NCI-H526 treated with DMSO at 0.1 percent for 48 hours (cell line): ENCODE data around the gene HARBI1.

Experiments
- DNase-seq: peaks from one replicate; lab custom pipeline; 2025; lab: John Stamatoyannopoulos, UW

Gene HARBI1

DNA sequence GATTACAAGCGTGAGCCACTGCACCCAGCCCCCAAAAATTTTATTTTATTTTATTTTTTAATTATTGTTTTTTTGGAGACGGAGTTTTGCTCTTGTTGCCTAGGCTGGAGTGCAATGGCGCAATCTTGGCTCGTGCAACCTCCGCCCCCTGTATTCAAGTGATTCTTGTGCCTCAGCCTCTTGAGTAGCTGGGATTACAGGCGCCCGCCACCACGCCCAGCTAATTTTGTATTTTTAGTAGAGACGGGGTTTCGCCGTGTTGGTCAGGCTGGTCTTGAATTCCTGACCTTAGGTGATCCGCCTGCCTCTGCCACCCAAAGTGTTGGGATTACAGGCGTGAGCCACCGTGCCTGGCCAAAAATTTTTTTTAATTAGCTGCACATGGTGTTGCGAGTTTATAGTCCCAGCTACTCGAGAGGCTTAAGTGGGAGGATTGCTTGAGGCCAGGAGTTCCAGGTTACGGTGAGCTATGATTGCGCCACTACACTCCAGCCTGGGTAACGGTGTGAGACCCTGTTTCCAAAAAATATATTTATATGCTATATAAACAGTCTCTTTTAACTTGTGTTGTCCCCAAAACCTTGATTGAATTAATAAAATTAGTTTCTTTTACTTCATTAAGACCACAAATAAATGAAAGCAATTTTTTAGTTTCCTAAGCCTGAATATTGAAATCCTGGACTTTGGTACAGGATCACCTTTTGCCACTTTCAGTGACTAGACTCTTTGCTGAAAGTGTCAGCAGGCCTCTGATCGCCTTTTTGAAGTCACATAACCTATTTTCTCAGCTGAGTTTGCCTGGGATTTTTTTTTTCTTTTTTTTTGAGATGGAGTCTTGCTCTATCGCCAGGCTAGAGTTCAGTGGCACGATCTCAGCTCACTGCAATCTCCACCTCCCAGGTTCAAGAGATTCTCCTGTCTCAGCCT is 16.5 kb upstream of the HARBI1 start:
- no peak for DNase-seq

DNA sequence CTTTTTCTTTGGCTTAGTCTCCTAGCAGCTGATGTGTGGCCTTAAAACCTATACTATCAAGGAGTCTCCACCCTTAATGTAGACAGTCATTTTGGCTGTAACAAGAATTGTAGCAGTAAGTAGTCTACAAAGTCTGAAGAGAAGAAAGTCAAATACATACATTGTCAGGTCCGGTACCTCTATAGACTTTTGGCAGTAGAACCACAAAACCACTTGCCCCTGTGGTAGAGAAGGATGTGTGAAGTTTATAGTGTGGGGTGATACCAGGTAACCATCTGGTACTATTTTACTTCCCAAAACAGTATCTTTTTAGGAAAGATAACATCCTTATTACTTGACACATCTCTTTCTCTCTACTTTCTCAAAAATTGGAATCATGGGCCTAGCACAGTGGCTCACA is 15.5 kb upstream of the HARBI1 start:
- DNase-seq, result no peak

DNA sequence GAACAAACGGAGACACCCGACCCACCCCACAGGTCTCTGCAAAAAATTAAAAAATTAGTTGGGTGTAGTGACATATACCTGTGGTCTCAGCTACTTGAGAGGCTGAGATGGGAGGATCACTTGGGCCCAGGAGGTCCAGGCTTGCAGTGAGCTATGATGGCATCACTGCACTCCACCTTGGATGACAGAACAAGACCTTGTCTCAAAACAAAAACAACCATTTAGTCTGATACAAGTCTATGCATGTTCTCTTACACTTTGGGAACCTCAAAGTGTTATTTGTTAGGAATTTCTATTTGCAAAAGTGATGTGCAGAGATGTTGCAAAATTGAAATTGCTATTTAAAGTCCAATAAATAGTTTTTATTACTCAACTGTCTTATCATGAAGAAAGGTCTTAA is 14.6 kb upstream of the HARBI1 start:
- DNase-seq, result no peak

DNA sequence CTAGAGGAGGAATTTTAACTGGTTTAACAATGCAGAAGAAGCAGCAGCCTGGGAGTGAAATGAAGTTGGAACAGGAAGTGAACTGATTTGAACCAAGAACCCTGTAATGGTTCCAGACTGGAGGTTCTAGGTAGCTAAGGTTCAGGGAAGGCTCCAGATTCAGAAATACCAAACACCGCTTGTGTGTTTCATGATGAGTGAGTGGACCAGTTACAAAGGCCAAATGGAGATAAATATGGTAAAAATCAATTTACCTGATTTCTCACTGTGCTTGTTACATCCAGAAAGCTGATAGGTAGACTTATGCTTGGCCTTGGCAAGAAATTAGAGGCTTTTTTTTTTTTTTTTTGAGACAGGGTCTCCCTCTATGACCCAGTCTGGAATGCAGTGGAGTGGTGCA is 13.2 kb upstream of the HARBI1 start:
- no peak for DNase-seq

DNA sequence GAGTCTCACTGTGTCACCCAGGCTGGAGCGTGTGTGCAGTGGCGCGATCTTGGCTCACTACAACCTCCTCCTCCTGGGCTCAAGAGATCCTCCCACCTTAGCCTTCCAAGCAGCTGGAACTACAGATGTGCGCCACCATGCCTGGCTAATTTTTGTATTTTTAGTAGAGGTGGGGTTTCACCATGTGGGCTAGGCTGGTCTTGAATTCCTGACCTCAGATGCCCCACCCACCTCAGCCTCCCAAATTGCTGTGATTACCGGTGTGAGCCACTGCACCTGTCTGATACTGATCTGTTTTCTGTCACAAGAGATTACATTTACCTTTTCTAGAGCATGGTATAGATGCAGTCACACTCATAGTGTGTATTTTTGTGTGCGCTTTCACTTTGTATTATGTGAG is 11.9 kb upstream of the HARBI1 start:
- DNase-seq, result no peak

DNA sequence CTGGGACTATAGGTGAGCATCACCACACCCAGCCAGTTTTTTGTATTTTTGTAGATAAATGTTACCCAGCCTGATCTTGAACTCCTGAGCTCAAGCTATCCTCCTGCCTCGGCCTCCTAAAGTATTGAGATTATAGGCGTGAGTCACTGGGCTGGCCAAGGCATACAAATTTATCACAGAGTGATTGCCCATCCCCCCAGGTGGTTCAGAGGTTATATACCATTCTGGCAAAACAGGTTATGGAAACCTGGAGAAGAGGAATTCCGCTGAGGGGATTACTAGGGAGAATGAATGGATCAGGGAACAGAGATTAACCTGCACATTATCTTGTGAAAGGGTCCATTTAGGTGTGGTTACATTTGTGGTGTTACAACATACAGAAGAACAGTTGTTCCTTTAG is 8.4 kb upstream of the HARBI1 start:
- DNase-seq, result no peak

DNA sequence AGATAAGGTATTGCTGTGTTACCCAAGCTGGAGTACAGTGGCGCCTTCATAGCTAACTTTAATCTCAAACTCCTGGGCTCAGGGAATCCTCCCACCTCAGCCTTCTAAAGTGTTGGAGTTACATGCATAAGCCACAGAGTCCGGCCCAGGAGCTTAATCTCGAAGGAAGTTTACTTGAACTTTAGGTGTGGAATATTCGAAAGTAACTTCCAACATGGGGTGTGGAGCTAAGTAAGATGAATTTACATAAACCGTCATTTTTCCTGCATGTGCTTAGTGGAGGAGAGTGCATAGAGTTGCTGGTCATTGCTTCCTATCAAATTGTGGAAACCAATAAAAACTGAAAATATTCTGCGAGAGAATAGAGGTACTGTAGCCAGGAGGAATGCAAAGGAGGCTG is 1.8 kb upstream of the HARBI1 start:
- no peak for DNase-seq

DNA sequence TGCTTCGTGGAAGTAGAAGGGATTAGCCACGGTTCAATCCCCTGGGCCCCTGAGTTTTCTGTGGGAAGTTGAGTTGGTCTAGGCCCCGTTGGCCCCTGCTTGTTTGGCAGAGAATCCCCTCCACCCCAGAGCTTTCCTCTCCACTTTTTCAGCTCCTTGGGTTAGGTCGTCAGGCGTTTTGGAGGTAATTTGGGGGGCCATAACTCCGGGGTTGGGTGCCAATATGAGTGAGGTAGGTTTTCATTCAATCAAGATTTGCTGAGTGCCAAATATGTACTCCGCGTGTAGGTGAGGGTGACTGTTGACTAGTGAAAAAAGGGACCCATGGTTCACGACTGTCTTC is 916 bp upstream of the HARBI1 start:
- no peak for DNase-seq

DNA sequence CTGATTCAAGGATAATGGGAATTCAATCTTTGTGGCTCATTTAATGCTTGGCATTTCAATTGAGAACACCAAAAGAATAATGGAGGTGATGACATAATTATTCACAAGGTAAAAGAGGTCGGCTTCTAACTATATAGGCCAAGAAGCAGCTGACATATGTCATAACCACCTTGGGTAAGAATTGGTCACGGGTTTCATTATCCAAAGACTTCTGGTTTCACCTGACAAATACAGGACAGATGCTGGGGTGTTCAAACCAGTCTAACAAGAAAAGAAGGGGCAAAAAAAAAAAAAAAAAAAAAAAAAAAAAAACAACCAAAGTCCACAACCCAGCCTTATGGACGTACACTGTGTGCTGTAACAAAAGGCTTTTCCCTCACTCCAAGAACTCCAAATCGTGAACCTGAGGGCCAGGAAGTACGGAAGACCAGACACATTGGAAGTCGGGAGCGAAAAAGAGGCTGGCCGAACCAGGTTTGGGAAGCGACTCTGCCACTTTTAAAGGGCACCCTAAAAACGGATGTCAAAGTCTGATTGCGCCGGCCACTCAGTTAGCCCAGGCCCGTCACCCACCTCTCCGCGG is 385 bp downstream of the HARBI1 start:
- no peak for DNase-seq

DNA sequence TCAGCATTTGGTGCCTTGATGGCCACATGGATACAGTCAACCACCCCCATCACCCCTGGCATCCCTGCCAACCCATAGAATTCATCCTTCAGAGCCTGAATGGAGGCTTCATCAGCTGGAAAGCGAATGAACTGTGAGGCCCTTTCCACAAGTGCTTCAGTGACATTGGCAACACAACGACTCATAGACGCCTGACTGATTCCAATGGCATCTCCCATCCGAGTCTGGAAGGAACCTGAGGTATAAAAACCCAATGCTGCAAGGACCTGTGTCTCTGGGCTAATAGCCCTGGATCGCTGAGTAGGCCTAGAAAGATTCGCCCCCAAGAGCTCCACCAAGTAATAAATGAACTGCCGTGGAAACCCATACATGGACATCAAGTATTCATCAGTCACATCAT is 1.3 kb downstream of the HARBI1 start:
- no peak for DNase-seq

DNA sequence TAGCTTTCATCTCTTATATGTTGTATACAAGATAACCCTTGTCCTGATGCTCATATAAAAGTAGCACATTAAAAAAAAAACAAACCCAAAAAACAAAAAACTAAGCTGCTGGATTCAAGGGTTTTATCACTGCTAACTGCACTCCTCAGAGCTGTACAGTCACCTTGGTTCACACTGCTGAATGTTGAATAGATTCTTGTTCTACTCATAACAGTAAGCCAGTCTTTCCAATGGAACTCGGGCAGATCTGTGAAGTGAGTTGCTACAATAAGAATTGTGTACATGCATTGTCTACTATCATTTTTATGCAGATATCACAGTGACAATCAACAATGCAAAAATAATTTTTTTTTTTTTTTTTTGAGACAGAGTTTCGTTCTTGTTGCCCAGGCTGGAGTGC is 4.7 kb downstream of the HARBI1 start:
- DNase-seq, result no peak

DNA sequence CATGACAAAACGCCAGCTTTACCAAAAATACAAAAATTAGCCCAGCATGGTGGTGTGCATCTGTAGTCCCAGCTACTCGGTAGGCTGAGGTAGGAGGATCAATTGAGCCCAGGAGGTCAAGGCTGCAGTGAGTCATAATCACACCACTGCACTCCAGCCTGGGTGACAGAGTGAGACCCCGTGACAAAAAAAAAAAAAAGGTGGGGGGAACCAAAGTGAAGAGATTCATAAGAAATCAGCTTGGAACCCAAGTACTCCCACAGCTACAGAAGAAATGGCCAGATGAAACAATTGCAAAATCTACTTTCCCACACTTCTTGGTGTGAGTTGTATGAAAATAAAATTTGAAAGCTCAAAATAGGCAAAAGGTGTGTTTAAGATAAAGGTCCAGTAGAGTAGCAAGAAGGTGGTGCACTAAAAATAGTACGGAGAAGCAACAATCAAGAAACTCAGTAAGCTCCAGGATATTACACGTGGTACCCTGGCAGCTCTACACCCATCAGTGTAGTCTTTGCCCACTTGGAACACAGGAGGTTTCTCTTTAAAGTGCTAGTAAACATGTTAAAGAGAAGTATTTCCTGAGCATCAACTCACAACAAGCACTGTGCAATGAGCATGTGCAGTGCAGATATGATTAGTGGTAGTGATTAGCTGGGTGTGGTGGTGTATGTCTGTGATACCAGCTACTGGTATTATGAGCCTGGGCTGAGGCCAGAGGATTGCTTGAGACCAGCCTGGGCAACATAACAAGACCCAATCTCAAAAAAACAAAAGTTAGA is 5.3 kb downstream of the HARBI1 start:
- DNase-seq, result no peak

DNA sequence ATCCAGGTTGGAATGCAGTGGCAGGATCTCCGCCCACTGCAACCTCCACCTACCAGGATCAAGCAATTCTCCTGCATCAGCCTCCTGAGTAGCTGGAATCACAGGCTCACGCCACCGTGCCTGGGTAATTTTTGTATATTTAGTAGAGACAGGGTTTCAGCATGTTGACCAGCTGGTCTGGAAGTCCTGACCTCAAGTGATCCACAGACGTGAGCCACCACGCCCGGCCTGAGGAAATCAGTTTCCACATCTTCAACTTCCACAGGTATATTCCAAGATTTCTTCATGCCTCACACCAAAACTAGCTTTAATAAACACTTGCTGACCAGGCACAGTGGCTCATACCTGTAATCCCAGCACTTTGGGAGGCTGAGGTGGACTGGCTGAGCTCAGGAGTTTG is 7.6 kb downstream of the HARBI1 start:
- no peak for DNase-seq

DNA sequence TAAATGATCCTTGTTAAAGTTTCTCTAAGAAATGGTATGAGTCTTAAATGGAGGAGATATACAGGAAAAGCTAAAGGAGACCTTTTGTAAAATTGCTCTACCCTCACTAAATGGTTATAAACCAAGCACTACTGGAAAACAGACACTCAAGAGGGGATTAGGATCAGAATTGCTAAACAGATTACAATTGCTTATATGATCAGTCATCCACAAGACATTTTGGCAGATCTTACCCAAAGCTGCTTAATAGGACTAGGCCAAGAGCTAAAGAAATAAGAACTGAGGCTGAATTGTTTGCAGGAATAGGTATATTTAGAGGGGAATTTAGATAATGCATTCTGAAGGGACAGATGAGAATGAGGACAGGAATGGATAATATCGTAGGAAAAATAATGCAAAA is 9.5 kb downstream of the HARBI1 start:
- no peak for DNase-seq

DNA sequence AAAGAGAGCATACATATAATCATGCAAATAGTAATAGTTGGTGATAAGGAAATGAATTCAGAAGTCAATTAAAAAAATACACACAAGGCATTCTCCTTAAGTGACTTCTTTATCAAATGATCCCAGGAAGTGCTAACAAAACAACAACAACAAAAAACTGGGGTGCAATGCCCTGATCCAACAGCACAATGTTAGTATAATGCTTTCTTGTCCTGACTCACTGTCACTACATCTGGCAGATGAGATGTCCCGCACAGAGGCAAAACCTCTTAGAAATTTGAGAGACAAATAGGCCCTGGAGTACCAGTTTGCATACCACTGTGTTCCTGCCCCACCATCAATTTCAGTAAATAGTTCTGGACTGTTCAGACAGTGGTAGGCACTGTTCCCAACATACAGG is 12.2 kb downstream of the HARBI1 start:
- peak; percentile 57 for DNase-seq

DNA sequence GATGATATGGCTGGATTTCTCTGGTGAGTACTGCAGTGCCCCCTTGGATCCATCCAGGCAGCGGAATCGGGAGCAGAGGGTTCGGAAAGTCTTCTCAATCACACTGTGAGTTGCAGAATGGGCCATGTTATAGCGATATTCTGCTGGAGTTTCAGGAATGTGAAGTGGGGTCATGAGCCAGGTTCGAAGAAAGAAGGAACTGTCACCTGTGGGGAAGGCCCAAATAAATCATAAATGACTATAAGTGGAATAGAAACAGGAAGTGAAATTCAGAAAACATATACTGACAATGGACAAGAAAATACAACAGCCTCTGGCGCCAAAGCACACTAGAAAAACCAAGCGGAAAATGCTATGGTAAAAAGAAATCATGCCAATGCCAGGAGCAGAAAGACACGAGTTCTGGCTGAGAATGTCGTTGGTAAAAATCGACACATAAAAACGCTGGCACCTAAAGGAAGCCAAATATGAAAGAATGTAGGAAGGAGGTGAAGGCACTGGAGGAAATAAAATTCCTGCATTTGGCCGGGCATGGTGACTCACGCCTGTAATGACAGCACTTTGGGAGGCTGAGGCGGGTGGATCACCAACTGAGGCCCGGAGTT is 13.2 kb downstream of the HARBI1 start:
- no peak for DNase-seq

DNA sequence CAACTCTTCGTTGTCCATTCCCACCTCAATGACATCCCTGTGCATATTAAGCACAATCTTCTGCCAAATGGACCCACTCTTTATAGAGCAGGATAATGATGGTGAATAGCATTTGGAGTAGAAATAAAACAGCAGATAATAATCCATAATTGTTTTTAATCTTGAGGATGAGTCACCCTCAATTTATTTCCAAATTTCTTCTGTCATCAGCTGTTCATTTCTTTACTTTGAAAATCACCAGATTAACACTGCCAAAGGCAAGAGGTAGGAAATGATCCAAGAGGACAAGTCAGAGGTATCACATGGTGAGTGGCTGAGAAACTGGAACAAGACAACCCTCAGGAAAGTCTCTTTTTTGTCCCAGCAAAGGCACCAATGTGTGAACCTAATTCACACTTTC is 15.9 kb downstream of the HARBI1 start:
- DNase-seq, result no peak

DNA sequence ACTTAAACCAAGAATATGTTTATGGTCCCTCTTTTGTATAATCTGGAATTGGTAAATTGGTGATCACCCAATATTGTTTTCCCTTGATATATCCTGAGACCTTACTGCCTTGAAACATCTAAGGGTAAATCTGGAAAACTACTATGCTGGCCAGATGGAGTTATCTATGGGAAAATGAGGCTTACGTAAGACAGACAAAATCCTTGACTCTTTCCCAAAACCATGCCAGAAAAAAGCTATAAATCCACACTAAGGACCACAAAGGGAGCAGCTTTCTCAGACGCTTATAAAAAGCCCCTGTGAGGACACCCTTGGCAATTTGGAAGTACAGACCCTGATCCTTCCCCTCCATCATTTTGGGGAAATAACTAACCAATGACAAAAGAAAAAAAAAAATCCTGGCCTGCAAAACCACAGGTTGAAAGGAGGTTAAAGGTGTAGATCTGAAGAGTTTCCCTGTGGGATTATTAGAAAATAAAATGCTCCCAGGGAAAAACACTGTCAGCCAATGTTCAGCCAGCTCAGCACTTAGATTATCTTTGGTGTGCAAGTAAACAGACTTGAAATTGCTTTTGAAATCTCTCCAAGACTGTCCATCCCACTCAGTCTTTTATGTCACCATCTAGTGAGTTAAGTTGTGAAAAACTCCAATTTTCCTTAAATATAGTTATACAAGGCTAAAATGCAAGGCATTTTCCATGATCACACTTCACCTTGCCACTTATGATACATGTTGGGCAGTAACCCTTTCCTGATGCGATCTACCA is 16.6 kb downstream of the HARBI1 start:
- DNase-seq, result no peak

DNA sequence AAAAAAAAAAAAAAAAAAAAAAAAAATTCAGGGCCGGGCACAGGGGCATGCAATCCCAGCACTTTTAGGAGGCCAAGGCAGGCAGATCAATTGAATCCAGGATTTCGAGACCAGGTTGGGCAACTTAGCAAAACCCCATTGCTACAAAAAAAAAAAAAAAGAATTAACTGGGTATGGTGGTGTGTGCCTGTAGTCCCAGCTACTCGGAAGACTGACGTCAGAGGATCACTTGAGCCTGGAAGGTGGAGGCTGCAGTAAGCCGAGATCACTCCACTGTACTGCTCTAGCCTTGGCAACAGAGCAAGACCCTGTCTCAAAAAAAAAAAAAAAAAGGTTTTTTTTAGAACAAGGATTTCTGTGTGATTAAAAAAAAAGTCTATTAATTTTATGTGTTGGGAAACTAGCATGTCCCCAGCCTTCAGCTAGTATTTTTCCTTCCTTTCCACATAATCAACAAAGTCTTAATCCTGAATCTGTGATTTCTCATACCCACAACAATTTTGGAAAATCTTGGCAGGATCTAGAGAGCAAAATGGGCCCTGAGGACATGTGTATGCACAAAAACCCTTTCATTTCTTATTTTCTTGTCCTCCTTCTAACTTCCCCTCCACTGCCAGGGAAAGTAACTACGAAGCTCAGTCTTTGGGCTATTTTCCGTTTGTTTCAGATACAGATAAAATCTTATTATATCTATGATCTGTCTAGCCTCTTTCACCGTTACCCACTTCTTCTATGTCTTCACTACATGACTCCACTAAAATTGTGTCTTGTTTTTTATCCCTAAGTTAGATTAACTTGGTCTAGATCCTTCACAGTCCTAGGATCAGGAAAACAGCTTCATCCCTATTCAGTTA is 17.5 kb downstream of the HARBI1 start:
- DNase-seq, result no peak

DNA sequence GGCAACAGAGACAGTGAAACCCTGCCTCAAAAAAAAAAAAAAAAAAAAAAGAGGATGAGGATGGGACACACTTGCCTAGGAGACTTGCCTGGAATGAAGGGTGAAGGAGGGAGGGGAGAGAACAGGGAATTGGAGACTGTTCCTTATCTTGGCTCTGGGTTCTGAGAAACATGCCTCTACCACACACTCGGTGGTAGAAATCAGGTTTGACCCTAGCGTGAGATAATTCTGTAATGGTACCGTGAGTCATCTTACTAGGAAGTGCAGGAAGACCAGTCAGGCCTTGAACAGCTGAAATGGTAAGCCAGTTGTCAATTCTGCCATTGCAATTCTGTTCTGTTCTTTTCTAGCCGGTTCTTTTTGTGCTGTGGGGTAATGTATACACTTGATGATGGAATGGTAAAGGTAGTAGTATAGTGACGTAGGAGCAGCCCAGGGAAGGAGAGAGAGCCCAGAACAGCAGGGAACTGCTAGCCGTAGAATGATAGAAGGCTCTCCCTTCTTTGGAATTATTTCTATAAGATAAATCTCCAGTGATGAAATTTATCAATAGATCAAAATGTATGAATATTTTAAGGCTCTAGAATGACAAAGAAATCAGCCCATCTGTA is 19.3 kb downstream of the HARBI1 start:
- DNase-seq, result no peak

DNA sequence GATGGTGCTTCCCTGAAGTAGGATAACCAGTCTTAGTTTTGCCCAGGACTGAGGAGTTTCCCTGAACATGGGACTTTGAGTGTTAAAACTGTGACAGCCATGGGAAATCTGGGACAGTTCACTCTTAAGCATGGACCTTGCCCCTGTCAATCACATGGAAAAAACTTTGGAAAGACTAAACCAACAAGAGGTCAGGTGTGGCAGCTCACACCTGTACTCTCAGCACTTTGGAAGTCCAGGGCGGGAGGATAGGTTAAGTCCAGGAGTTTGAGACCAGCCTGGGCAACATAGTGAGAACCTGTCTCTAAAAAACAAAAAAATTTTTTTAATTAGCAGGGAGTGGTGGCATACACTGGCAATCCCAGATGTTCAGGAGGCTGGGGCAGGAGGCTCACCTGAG is 19.9 kb downstream of the HARBI1 start:
- no peak for DNase-seq
